PC-9 (cell line): ENCODE data around the gene PTGDR2.

Source experiments
- EZH2 ChIP-seq: fragments of 200-600 bp; sonication (generic); IDR thresholded peaks from 2 replicates; pipeline ENCODE4 v1.8.0; 2017; ENCODE audit warnings: antibody characterized with exemption, low read depth
- TF ChIP-seq, protein P1 (sequence below): fragments of 200-600 bp; sonication (generic); conservative IDR thresholded peaks from 2 replicates; pipeline ENCODE4 v1.6.1; 2017; ENCODE audit warnings: mixed run types, antibody characterized with exemption, mild to moderate bottlenecking, moderate library complexity

DNA sequence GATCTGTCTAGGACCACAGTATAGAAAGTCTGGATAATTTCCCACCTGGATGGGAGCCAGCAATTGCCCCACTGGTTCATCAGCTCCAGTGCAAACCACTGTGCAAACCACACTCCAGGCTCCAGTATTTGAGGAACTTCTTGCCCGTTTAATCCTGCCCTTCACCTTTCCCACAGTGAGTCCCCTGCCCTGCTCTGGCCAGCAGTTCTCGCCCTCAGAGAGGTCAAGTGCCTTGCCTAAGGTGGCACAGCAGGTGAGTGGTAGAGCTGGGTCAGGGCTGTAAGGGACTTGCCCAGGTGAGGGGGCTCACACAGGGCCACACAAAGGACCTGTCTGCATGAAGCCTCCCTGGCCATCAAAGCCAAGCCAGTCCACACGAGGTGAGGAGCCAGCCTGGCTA lies 46.5 kb downstream of the PTGDR2 start:
- TF ChIP-seq, protein P1, sequence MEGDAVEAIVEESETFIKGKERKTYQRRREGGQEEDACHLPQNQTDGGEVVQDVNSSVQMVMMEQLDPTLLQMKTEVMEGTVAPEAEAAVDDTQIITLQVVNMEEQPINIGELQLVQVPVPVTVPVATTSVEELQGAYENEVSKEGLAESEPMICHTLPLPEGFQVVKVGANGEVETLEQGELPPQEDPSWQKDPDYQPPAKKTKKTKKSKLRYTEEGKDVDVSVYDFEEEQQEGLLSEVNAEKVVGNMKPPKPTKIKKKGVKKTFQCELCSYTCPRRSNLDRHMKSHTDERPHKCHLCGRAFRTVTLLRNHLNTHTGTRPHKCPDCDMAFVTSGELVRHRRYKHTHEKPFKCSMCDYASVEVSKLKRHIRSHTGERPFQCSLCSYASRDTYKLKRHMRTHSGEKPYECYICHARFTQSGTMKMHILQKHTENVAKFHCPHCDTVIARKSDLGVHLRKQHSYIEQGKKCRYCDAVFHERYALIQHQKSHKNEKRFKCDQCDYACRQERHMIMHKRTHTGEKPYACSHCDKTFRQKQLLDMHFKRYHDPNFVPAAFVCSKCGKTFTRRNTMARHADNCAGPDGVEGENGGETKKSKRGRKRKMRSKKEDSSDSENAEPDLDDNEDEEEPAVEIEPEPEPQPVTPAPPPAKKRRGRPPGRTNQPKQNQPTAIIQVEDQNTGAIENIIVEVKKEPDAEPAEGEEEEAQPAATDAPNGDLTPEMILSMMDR = no peak
- TF ChIP-seq EZH2 = no peak
